HG03025 (cell line): ENCODE data around the gene RPS6KC1.
"Not testable (repeated sequence)": the region's sequence is repeated elsewhere in the genome, so short reads cannot be mapped to it uniquely, and the experiment has no call there.

ENCODE experiments used
- ATAC-seq: cut with Tn5 transposase; IDR thresholded peaks from one replicate; pipeline ENCODE4 v1.9.1; 2021; ENCODE audit warnings: mild to moderate bottlenecking, moderate library complexity; ENCODE audit not compliant: unreplicated experiment, low FRiP score

RPS6KC1 gene

DNA sequence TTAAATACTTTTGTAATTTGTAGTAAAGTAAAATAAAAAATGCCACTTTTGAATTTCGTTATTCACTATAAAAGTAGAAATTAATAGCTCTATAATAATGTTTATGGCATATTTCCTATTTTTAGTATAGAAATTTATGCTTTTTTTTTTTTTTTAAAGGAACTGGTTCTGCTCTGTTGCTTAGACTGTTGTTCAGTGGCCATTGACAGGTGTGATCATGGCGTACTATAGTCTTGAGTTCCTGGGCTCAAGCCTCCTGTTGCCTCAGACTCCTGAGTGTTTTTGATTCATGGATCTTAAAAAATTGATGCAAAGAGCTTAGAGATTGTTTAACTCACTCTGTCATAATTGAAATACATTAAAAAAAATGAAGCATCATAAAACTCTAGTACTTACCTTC is 53.6 kb downstream of the RPS6KC1 start:
- no peak for ATAC-seq

DNA sequence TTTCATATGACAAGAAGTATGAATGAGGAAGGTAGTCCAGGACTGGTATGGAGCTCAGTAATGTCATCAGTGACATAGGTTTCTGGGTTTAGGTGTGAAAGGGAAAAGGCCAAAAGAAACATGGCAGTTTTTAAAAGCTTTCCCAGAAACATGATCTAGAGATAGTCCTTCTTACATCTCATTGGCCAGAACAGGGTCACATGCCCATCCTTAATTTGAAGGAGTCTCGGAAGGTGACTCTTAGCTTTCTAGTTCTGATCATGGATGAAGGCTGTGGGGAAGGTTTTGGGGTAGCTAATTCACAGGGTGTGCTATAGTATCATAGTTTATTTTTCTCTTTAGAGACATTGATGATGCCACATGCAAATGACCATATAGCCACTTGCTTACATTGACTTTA is 55.3 kb downstream of the RPS6KC1 start:
- ATAC-seq, result no peak

DNA sequence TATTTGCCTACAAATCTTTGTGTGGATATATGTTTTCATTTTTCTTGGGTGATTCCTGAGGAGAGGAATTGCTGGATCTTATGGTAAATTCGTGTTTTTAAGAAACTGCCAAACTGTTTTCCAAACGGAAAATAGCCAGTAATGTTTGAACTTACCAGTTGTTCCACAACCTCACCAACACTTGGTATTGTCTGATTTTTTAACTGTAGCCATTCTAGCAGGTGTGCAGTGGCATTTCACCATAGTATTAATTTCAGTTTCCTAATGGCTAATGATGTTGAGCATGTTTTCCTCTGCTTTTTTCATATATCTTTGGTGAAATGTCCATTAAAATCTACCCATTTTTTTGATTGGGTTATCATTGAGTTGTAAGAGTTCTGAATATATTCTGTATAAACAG is 56.6 kb downstream of the RPS6KC1 start:
- no peak for ATAC-seq

DNA sequence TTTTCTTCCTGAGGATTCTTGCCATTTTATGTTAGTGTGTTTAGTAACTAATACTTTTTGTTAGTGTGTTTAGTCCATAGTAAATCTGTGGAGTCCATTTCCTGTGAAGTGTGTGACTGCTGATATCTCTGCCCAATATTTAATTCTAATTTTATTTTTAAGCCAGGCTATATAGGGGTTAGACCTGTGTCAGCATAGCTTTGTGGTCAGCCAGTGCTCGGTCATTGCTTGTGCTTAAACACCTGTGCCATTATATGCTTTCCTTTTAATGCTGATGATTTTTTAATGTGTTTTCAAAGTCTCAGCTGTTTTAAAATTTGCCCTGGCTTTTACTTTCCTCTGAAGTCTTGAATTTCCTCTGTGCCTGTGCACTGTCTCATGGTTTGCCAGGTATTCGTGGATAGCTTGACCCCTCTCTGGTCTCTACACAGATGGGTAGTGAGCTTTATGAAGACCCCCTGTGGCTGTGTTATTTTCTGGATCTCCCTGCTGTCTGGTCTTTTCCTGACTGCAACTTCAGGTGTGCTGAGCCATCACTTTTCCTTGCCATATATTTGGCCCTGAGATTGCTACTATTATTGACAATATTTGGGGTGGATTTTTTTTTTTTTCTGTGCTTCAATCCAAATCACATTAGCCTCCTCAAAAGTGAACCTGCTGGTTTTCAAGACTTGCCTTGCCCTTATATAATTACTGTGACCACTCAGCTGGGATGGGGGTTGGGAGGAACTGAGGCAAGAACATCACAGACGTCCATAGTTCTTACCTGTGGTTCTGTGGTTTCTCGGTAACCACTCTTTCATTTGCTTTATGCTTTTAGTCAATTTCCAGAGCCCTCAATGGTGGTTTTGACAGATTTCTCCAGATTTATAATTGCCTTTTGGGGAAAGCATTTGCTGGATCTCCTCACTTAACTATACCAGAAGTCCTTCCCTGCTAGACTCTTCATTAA is 59.6 kb downstream of the RPS6KC1 start:
- no peak for ATAC-seq

- no peak for ATAC-seq
Measured at GRCh38 chr1:213111502-213111901, 60.5 kb downstream of the RPS6KC1 start.

DNA sequence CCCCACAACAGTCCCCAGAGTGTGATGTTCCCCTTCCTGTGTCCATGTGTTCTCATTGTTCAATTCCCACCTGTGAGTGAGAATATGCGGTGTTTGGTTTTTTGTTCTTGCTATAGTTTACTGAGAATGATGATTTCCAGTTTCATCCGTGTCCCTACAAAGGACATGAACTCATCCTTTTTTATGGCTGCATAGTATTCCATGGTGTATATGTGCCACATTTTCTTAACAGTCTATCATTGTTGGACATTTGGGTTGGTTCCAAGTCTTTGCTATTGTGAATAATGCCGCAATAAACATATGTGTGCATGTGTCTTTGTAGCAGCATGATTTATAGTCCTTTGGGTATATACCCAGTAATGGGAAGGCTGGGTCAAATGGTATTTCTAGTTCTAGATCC is 61.7 kb downstream of the RPS6KC1 start:
- not testable (repeated sequence) for ATAC-seq

GRCh38 chr1:213117699-213118180 is 66.7 kb downstream of the RPS6KC1 start:
- ATAC-seq, result not testable (repeated sequence)

GRCh38 chr1:213119794-213120193 is 68.8 kb downstream of the RPS6KC1 start:
- no peak for ATAC-seq

DNA sequence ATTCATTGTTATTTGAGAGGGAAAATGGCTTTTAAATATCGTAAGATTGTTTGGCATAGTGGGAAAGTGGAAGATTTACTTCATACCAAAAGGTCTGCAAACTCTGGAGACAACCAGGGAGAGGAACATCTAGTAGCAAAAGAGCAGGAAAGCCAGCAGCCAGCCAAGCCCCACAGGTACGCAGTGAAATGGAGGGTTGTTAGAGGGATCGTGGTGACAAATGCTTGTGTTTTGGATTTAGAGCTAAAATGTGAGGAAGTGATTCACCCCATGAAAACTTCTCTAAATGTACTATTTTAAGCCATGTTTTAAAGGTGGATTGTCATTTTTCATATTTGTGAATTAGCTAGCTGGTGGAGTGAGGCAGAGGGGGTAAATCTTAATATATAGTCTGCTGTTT is 69.3 kb downstream of the RPS6KC1 start:
- no peak for ATAC-seq

GRCh38 chr1:213120961-213121360 is 69.9 kb downstream of the RPS6KC1 start:
- no peak for ATAC-seq

- no peak for ATAC-seq
Measured at GRCh38 chr1:213122514-213122929, 71.5 kb downstream of the RPS6KC1 start.

- no peak for ATAC-seq
Measured at GRCh38 chr1:213123087-213123486, 72.0 kb downstream of the RPS6KC1 start.

DNA sequence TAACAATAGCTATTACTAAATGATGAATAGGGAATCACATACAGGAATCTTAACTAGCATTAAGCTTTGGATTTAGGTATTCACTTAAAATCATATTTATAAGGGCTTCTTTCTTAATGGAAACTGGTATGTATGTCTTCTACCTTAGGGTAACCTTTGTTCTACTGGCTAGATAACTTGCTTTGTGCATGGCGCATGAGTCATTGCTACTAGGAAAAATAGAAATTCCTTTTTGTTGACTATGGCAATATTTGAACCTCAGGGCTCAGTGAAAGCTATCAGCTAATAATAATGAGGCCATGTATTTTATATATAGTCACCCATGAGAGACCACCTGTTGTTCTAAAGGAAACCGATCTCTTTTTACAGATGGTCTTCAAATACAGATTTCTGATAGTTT is 72.5 kb downstream of the RPS6KC1 start:
- ATAC-seq, result no peak

DNA sequence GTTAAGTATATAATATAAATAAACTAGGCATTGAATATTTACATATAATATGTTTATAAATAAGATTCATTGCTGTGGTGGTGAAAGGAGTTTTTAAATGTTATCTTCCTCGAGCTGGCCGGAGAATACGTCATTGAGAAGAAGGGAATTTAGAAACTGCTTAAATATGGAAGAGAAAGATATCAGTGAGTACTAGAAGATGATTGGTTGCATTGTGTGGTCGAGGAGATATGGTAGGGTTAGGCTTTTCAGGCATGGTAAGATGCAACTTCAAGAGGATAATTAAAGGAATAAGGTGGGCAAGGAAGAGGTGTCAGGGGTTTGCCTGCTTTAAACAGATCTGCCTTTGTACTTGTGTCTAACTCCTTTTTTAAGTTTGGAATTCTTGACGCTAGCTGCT is 73.5 kb downstream of the RPS6KC1 start:
- no peak for ATAC-seq

- ATAC-seq, result no peak
Measured at GRCh38 chr1:213125643-213126042, 74.6 kb downstream of the RPS6KC1 start.

- no peak for ATAC-seq
Measured at GRCh38 chr1:213127074-213127473, 76.0 kb downstream of the RPS6KC1 start.

- no peak for ATAC-seq
Measured at GRCh38 chr1:213131851-213132655, 81.0 kb downstream of the RPS6KC1 start.

- no peak for ATAC-seq
Measured at GRCh38 chr1:213135572-213135971, 84.5 kb downstream of the RPS6KC1 start.

GRCh38 chr1:213136190-213136917 is 85.3 kb downstream of the RPS6KC1 start:
- ATAC-seq, result no peak

DNA sequence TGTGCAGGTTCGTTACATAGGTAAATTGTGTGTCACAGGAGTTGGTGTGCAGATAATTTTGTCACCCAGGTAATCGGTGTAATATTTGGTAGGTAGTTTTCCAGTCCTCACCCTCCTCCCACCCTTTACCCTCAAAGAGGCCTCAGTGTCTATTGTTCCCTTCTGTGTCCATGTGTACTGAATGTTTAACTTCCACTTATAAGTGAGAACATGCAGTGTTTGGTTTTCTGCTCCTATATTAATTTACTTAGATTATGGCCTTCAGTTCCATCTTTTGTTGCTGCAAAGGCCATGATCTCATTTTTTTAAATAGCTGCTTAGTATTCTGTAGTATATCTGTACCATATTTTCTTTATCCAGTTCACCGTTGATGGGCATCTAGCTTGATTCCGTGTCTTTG is 87.3 kb downstream of the RPS6KC1 start:
- ATAC-seq, result no peak

DNA sequence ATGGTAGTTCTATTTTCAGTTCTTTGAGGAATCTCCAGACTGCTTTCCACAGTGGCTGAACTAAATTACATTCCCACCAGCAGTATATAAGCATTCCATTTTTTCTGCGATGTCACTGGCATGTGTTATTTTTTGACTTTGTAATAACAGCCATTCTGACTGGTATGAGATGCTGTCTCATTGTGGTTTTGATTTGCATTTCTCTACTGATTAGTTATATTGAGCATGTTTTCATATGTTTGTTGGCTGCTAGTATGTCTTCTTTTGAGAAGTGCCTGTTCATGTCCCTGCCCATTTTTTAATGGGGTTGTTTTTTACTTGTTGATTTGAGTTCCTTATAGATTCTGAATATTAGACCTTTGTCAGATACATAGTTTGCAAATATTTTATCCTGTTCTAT is 87.9 kb downstream of the RPS6KC1 start:
- no peak for ATAC-seq
